OCI-LY7 (cell line): ENCODE results near the gene HIVEP2.

ENCODE experiments used
- CTCF ChIP-seq: fragments of 200-600 bp; sonication (generic); conservative IDR thresholded peaks from 2 replicates; pipeline ENCODE4 v1.5.1; 2014; ENCODE audit warnings: mild to moderate bottlenecking, antibody characterized with exemption, low read length, moderate library complexity, mixed read lengths
- EZH2phosphoT487 ChIP-seq: fragments of 200-600 bp; sonication (generic); IDR thresholded peaks from 2 replicates; pipeline ENCODE4 v1.6.1; 2018; ENCODE audit warnings: low read depth, borderline replicate concordance, mild to moderate bottlenecking, mixed run types, antibody characterized with exemption, low read length, moderate library complexity, mixed read lengths

- TF ChIP-seq CTCF (no peak), EZH2phosphoT487 (no peak)
These were observed 29.9 kb downstream of the HIVEP2 start for GRCh38 chr6:142914937-142915697.
